Neural cell (in vitro differentiated cells): ENCODE results near the gene NELL1. TPM values are rescaled to one million over a fixed set of nuclear protein-coding genes. Genes with fewer than 3 reads are reported as not detected.

ENCODE experiments used
- H2AFZ ChIP-seq: fragments of 200-600, 300-800 bp; sonication (generic), shearing (Covaris generic); 2 replicates; pipeline ENCODE4 v1.6.0; 2014; ENCODE audit warnings: low read depth, mild to moderate bottlenecking, antibody characterized with exemption, low read length, moderate library complexity
- H3F3A ChIP-seq: fragments of 200-600 bp; shearing (Covaris generic); 2 replicates; pipeline ENCODE4 v1.6.1; 2016; ENCODE audit warnings: mild to moderate bottlenecking, moderate library complexity, mixed read lengths, antibody characterized with exemption, low read length; ENCODE audit not compliant: insufficient read depth, poor library complexity, severe bottlenecking
- H3K27ac ChIP-seq: fragments of 200-600, 300-800 bp; sonication (generic), shearing (Covaris generic); 2 replicates; pipeline ENCODE4 v1.5.1; 2014; ENCODE audit warnings: mild to moderate bottlenecking, low read length, moderate library complexity
- H3K27me3 ChIP-seq: fragments of 300-800, 200-600 bp; sonication (generic), shearing (Covaris generic); 2 replicates; pipeline ENCODE4 v1.6.0; 2014; ENCODE audit warnings: mild to moderate bottlenecking, low read depth, low read length, moderate library complexity; ENCODE audit not compliant: insufficient read depth
- H3K36me3 ChIP-seq: fragments of 300-800, 200-600 bp; sonication (generic), shearing (Covaris generic); 2 replicates; pipeline ENCODE4 v1.5.1; 2014; ENCODE audit warnings: mild to moderate bottlenecking, antibody characterized with exemption, low read length, moderate library complexity; ENCODE audit not compliant: insufficient read depth
- H3K4me2 ChIP-seq: fragments of 300-800, 200-600 bp; sonication (generic), shearing (Covaris generic); 2 replicates; pipeline ENCODE4 v1.6.0; 2014; ENCODE audit warnings: mild to moderate bottlenecking, low read length
- H3K4me3 ChIP-seq: fragments of 300-800, 200-600 bp; sonication (generic), shearing (Covaris generic); 2 replicates; pipeline ENCODE4 v1.5.1; 2014; ENCODE audit warnings: mild to moderate bottlenecking, low read length, moderate library complexity
- H3K79me2 ChIP-seq: fragments of 200-600 bp; shearing (Covaris generic); replicated peaks from 2 replicates; pipeline ENCODE4 v1.6.0; 2014; ENCODE audit warnings: mild to moderate bottlenecking, low read length, moderate library complexity; ENCODE audit not compliant: insufficient read depth
- H3K9ac ChIP-seq: fragments of 300-800, 200-600 bp; sonication (generic), shearing (Covaris generic); 2 replicates; pipeline ENCODE4 v1.6.1; 2016; ENCODE audit warnings: mild to moderate bottlenecking, low read length, mixed read lengths
- H3K9me2 ChIP-seq: fragments of 200-600 bp; shearing (Covaris generic); 2 replicates; pipeline ENCODE4 v1.6.1; 2016; ENCODE audit warnings: mild to moderate bottlenecking, low read length, mixed read lengths; ENCODE audit not compliant: insufficient read depth
- H3K9me3 ChIP-seq: fragments of 200-600, 300-800 bp; sonication (generic), shearing (Covaris generic); 2 replicates; pipeline ENCODE4 v1.6.1; 2016; ENCODE audit warnings: mild to moderate bottlenecking, mixed run types, low read length, moderate library complexity, mixed read lengths
- H4K20me1 ChIP-seq: fragments of 200-600 bp; shearing (Covaris generic); 2 replicates; pipeline ENCODE4 v1.6.1; 2016; ENCODE audit warnings: mild to moderate bottlenecking, mixed run types; ENCODE audit not compliant: insufficient read depth
- CTCF ChIP-seq: fragments of 450-650 bp; IDR thresholded peaks from 2 replicates; pipeline ENCODE4 v1.5.1; 2014; ENCODE audit warnings: antibody characterized with exemption, mild to moderate bottlenecking, moderate library complexity; ENCODE audit not compliant: poor library complexity, severe bottlenecking
- EP300 ChIP-seq: fragments of 450-650 bp; conservative IDR thresholded peaks from 2 replicates; pipeline ENCODE4 v1.6.1; 2014; ENCODE audit warnings: antibody characterized with exemption, mild to moderate bottlenecking, moderate library complexity; ENCODE audit not compliant: poor library complexity, severe bottlenecking
- EZH2 ChIP-seq: fragments of 200-600, 300-800 bp; shearing (Covaris generic), sonication (generic); IDR thresholded peaks from 2 replicates; pipeline ENCODE4 v1.6.1; 2014; ENCODE audit warnings: antibody characterized with exemption, low read length, borderline replicate concordance, mild to moderate bottlenecking; ENCODE audit not compliant: insufficient read depth, poor library complexity, severe bottlenecking
- MXI1 ChIP-seq: fragments of 450-650 bp; conservative IDR thresholded peaks from 2 replicates; pipeline ENCODE4 v1.6.1; 2014; ENCODE audit warnings: antibody characterized with exemption, mild to moderate bottlenecking; ENCODE audit not compliant: poor library complexity, severe bottlenecking
- POLR2AphosphoS5 ChIP-seq: IDR thresholded peaks from 2 replicates; pipeline ENCODE4 v1.6.1; 2012
- RAD21 ChIP-seq: fragments of 450-650 bp; conservative IDR thresholded peaks from 2 replicates; pipeline ENCODE4 v1.6.1; 2014; ENCODE audit warnings: antibody characterized with exemption, mild to moderate bottlenecking, moderate library complexity
- SMC3 ChIP-seq: fragments of 450-650 bp; conservative IDR thresholded peaks from 2 replicates; pipeline ENCODE4 v1.6.1; 2014; ENCODE audit warnings: antibody characterized with exemption, mild to moderate bottlenecking, moderate library complexity; ENCODE audit not compliant: poor library complexity
- TAF1 ChIP-seq: IDR thresholded peaks from 2 replicates; pipeline ENCODE4 v1.6.1; 2012; ENCODE audit warnings: low read depth
- polyA plus RNA-seq: library from polyadenylated mRNA; depleted of rRNA; stranded (reverse); fragments of >200 nt; gene quantifications from 2 replicates; pipeline ENCODE4 v1.2.3, GENCODE V29; 2014
- TF ChIP-seq, protein P1 (sequence below): IDR thresholded peaks from 2 replicates; pipeline ENCODE4 v1.6.1; 2012; ENCODE audit warnings: borderline replicate concordance

Gene NELL1
- polyA plus RNA-seq, 1 donor from 2014 or later: 70.4 TPM

GRCh38 chr11:21470521-21470920 lies 801.1 kb downstream of the NELL1 start:
- H3K9ac ChIP-seq: no peak overlapping the region
- no peaks in the 10 kb centered on the region for H4K20me1 ChIP-seq
- no peak overlapping the region for H2AFZ ChIP-seq
- no peaks in the 10 kb centered on the region for H3K9me2 ChIP-seq
- H3K9me3 ChIP-seq: no peaks in the 10 kb centered on the region
- no peaks in the 10 kb centered on the region for H3K79me2 ChIP-seq
- H3K27ac ChIP-seq: no peak overlapping the region
- no peaks in the 10 kb centered on the region for H3K27me3 ChIP-seq
- no peak overlapping the region for H3K4me2 ChIP-seq
- H3K36me3 ChIP-seq: no peaks in the 10 kb centered on the region
- no peak overlapping the region for H3K4me3 ChIP-seq
- TF ChIP-seq EZH2 (no peak), RAD21 (no peak), CTCF (no peak), EP300 (no peak), SMC3 (no peak), MXI1 (no peak), POLR2AphosphoS5 (no peak), TAF1 (no peak)
- TF ChIP-seq, protein P1, sequence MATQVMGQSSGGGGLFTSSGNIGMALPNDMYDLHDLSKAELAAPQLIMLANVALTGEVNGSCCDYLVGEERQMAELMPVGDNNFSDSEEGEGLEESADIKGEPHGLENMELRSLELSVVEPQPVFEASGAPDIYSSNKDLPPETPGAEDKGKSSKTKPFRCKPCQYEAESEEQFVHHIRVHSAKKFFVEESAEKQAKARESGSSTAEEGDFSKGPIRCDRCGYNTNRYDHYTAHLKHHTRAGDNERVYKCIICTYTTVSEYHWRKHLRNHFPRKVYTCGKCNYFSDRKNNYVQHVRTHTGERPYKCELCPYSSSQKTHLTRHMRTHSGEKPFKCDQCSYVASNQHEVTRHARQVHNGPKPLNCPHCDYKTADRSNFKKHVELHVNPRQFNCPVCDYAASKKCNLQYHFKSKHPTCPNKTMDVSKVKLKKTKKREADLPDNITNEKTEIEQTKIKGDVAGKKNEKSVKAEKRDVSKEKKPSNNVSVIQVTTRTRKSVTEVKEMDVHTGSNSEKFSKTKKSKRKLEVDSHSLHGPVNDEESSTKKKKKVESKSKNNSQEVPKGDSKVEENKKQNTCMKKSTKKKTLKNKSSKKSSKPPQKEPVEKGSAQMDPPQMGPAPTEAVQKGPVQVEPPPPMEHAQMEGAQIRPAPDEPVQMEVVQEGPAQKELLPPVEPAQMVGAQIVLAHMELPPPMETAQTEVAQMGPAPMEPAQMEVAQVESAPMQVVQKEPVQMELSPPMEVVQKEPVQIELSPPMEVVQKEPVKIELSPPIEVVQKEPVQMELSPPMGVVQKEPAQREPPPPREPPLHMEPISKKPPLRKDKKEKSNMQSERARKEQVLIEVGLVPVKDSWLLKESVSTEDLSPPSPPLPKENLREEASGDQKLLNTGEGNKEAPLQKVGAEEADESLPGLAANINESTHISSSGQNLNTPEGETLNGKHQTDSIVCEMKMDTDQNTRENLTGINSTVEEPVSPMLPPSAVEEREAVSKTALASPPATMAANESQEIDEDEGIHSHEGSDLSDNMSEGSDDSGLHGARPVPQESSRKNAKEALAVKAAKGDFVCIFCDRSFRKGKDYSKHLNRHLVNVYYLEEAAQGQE: no peak
- H3F3A ChIP-seq: no peaks in the 10 kb centered on the region

GRCh38 chr11:21472261-21472660 lies 802.9 kb downstream of the NELL1 start:
- Histone ChIP-seq H3K4me2 (no peak overlapping the region), H4K20me1 (no peaks in the 10 kb centered on the region), H3K9me3 (no peaks in the 10 kb centered on the region), H2AFZ (no peak overlapping the region), H3K79me2 (no peaks in the 10 kb centered on the region), H3K9me2 (no peaks in the 10 kb centered on the region), H3K4me3 (no peak overlapping the region), H3K27me3 (no peaks in the 10 kb centered on the region), H3F3A (no peaks in the 10 kb centered on the region), H3K27ac (no peak overlapping the region), H3K9ac (no peak overlapping the region), H3K36me3 (no peaks in the 10 kb centered on the region)
- no peak for TF ChIP-seq CTCF
- no peak for TF ChIP-seq EP300
- TF ChIP-seq EZH2: no peak
- TF ChIP-seq, protein P1: no peak
- TF ChIP-seq POLR2AphosphoS5: no peak
- TF ChIP-seq SMC3: no peak
- TF ChIP-seq MXI1: no peak
- no peak for TF ChIP-seq TAF1
- TF ChIP-seq RAD21: no peak
